ENCODE results near the gene NR5A1.

Gene NR5A1

GRCh38 chr9:124498499-124499146, 8.6 kb downstream of the NR5A1 start:
- DNase-seq (ENCODE audit: low read depth in 2 of 2), result no peak

GRCh38 chr9:124498040-124498439, 9.2 kb downstream of the NR5A1 start:
- DNase-seq (ENCODE audit: low read depth in 2 of 2), result no peak

GRCh38 chr9:124497441-124497840, 9.8 kb downstream of the NR5A1 start:
- DNase-seq (ENCODE audit: low read depth in 2 of 2), result no peak

GRCh38 chr9:124496463-124496862, 10.7 kb downstream of the NR5A1 start:
- DNase-seq (ENCODE audit: low read depth in 2 of 2), result no peak

- no peak for DNase-seq (ENCODE audit: low read depth in 2 of 2)
Observed at GRCh38 chr9:124496075-124496449, 11.1 kb downstream of the NR5A1 start.

DNA sequence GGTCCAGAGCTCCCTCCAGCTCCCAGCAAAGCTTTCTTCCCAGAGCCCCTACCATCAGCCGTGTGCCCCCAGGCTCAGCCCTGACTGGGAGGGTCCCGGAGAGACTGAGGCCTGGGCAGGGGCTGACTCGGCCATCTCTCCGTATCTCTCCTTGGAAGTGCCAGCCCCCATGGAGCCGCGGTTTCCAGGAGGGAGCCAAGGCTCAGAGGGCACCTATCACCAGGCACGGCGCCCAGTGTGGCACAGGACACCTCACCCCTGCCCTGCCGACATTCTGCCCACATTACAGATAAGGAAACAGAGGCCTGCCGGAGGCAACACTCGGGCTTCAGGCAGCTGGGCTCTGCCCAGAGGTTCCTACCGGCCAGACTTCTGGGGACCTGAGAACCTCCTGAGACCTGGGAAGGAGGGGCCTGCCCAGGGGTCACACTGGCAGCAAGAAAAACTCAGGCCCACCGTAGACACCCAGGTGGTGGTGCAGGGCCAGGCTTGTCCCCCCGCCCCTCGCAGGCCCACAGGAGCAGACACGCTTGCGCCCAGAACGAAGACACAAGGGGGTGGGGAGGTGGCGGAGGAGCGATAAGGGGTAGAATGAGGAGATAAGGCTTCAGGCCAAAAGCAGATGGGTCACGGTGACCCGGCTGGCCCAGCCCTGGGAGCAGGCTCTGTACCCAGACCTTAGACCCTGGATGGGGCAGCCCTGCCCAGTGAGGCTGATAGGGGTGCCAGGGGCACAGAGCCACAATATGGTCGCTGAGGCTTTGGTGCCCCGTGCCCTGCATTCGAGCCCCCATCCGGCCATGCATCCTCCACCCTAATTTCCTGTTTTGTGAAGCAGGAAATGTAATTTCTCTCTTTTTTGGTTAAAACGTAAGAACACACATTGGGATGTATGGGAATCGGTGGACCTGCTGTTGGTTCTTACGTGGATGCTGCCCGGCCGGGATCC, 11.8 kb downstream of the NR5A1 start:
- no peak for DNase-seq (ENCODE audit: low read depth in 2 of 2)

- DNase-seq (ENCODE audit: low read depth in 2 of 2), result no peak
Observed at GRCh38 chr9:124493794-124494479, 13.3 kb downstream of the NR5A1 start.

- no peak for DNase-seq (ENCODE audit: low read depth in 2 of 2)
Observed at GRCh38 chr9:124493218-124493617, 14.0 kb downstream of the NR5A1 start.

DNA sequence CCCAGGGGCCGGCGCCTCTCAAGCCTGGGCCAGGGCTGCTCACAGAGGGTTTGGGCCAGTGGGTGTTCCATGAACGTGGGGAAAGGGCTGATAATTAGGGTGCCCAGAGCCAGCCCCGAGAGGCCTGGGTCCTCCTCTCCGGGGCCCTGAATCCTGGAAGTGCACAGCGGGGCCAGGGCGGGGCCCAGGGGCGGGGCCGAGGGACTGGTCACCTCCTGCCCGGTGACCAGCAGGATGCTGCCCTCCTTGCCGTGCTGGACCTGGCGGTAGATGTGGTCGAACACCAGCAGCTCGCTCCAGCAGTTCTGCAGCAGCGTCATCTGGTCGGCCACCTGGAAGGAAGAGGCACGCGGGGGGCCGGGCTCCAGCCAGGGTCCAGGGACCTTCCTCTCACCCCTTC, 14.4 kb downstream of the NR5A1 start:
- no peak for DNase-seq (ENCODE audit: low read depth in 2 of 2)

GRCh38 chr9:124491049-124491975, 15.9 kb downstream of the NR5A1 start:
- no peak for DNase-seq (ENCODE audit: low read depth in 2 of 2)

- DNase-seq (ENCODE audit: low read depth in 2 of 2), result no peak
Observed at GRCh38 chr9:124490004-124490403, 17.2 kb downstream of the NR5A1 start.

- DNase-seq (ENCODE audit: low read depth in 2 of 2), result no peak
Observed at GRCh38 chr9:124489222-124489621, 18.0 kb downstream of the NR5A1 start.

DNA sequence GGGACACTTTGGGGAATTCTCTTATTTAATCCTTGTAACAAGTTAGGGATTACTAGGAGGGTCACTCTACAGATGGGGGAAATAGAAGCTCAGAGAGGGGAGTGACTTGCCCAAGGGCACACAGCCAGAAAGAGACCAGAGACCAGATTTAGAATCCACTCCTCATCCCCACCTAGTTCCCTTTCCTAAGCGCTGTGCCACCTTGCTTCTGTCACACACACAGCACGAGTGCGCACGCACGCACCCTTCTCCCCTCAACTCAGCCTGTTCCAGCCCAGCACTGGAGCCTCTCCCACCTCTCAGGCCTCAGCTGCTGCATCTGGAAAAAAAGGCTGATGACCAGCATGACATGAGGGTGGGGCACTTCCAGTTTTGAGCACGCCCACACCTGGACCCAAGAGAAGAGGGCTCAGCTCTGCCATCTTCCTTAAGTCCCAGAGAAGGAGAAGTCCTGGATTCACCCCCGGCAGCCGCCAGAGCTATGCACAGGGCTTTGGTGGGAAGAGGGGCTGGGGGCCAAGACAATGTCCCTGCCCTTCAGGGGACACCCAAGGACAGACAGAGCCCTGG, 18.5 kb downstream of the NR5A1 start:
- DNase-seq (ENCODE audit: low read depth in 2 of 2), result no peak

GRCh38 chr9:124487260-124488182, 19.7 kb downstream of the NR5A1 start:
- no peak for DNase-seq (ENCODE audit: low read depth in 2 of 2)

DNA sequence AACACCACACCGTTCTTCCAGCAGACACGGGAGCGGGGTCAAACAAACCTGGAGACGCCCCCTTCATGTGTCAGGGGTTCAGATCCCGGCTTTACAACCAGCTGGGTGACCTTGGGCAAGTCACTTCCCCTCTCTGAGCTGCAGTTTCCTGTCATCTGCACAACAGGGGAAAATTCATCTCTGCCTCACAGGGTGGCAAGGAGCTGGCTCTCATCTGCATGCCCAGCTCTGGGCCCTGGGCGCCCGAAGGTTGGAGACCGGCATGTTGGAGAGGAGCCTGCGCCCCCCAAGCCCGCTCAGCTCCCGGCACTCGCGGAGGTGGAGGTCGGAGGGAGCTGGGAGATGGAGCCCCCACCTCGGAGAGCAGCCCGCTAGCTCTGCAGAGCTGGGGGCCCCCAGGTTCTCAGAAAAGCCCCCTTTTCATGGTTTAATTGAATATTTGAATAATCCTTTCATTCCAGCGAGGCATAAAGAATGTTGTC, 20.4 kb downstream of the NR5A1 start:
- no peak for DNase-seq (ENCODE audit: low read depth in 2 of 2)

DNA sequence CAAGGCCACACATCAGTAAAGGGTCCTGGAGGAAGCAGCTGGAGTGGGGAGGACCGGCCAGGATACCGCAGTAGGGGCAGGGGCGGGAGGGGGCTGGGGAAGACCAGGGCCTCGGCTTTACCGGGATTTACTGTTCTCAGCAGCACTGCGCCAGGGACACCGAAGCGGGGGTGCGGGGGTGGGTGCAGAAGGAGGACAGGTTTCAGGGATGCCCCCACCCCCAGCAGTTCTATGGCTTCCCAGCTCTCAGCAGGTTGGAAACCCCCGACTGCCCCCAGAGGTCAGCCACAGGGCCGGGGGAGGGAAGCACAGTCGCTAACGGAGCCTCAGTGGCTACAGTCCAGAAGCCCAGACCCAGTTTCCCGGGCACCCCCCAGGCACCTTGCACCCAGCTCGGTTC, 21.3 kb downstream of the NR5A1 start:
- no peak for DNase-seq (ENCODE audit: low read depth in 2 of 2)

GRCh38 chr9:124485201-124485600, 22.0 kb downstream of the NR5A1 start:
- DNase-seq (ENCODE audit: low read depth in 2 of 2), result no peak

DNA sequence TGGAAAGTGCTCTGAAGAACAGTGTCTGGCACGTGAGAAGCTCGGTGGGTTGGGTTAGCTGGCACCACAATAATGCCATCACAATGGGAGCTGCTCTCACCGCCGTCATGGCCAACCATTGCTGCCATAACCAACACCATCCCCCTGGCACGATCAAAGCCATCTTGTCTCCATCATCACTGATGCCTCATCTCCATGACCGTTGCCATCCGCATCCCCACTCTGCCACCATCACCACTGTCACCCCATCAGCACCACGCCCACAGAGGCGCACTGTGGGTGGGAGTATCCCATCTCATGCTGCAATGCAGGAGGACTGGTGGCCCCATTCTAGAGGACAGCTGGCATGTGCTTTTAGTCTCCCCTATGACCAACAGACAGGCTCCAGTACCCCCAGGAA, 23.7 kb downstream of the NR5A1 start:
- no peak for DNase-seq (ENCODE audit: low read depth in 2 of 2)

- DNase-seq (ENCODE audit: low read depth in 2 of 2), result no peak
Observed at GRCh38 chr9:124482431-124483031, 24.7 kb downstream of the NR5A1 start.

Measured in stimulated activated CD8-positive, alpha-beta memory T cell treated with anti-CD3 and anti-CD28 coated beads, Interleukin-2, amount 100 ng/mL, for 1 hour (primary cell).